Inferior parietal cortex (tissue), 1 donor: ENCODE results near the gene NEK1.

ENCODE experiments used
- DNase-seq: peaks from one replicate; pipeline ENCODE4 v3.0.0-alpha.2; 2016; ENCODE audit errors: extremely low spot score

NEK1 gene, protein sequence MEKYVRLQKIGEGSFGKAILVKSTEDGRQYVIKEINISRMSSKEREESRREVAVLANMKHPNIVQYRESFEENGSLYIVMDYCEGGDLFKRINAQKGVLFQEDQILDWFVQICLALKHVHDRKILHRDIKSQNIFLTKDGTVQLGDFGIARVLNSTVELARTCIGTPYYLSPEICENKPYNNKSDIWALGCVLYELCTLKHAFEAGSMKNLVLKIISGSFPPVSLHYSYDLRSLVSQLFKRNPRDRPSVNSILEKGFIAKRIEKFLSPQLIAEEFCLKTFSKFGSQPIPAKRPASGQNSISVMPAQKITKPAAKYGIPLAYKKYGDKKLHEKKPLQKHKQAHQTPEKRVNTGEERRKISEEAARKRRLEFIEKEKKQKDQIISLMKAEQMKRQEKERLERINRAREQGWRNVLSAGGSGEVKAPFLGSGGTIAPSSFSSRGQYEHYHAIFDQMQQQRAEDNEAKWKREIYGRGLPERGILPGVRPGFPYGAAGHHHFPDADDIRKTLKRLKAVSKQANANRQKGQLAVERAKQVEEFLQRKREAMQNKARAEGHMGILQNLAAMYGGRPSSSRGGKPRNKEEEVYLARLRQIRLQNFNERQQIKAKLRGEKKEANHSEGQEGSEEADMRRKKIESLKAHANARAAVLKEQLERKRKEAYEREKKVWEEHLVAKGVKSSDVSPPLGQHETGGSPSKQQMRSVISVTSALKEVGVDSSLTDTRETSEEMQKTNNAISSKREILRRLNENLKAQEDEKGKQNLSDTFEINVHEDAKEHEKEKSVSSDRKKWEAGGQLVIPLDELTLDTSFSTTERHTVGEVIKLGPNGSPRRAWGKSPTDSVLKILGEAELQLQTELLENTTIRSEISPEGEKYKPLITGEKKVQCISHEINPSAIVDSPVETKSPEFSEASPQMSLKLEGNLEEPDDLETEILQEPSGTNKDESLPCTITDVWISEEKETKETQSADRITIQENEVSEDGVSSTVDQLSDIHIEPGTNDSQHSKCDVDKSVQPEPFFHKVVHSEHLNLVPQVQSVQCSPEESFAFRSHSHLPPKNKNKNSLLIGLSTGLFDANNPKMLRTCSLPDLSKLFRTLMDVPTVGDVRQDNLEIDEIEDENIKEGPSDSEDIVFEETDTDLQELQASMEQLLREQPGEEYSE (N-terminal part only)

DNA sequence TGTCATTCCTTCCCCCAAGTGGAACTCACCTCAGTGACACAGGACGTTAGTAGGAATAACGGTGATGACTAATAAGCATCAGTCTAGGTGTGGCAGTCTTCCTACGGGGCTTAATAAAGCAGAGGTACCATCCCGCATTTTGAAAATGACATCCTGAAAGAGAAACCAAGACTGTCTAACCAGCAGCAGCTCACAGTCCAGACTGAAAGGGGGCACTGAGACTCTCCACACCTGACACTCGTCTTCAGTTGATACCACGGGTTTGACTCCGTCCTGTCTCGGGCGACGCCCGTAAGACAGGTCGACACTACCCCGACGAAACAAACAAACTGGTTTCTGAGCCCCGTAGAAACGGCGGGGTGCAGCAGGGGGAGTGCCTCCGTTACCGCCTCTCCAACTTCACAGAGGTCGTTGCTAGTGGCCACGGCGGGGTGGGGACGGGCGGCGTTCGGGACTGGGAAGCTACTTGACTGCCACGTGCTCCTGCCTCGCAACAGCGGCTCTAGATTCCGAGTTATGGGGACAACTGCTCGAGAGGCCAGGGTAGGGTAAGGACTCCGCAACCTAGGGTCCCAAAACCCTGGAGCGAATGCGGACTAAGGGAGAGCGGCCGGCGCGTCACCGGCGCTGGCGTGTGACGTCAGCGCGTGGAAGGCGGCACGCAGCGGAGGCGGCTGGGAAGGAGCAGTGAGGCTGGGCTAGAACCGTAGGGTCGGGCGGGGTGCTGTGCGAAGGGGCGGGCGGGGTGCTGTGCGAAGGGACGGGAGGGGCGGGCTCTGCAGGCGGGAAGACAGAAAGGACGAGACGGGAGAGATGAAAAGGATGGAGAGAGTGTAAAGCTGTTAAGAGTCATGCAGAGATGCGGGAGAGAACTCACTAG, at the start of gene NEK1:
Gene NEK1, minus strand, starts transcription at position 593 of the 880 bp plus-strand sequence. CDS start 9,953 bp downstream, outside the sequence.
- peak; percentile 89 for DNase-seq

DNA sequence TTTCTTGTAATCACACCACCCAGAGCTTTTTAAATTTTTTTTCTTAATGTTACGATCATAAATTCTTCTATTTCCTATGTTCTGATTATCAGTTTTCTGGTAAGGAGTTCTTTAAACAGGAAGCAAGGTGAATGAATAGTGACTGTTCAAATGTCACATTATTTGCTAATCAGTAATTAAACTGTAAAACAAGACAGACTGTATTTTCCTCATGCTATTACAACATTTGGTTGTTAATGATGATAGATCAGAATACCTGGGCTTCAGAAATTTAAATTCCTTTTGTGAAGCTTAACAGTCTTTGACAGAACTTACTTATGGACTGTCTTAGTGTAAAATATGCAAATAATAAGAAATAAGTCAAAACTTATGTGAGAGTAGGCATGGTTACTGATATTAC, 49.4 kb upstream of the NEK1 start:
- no peak for DNase-seq

DNA sequence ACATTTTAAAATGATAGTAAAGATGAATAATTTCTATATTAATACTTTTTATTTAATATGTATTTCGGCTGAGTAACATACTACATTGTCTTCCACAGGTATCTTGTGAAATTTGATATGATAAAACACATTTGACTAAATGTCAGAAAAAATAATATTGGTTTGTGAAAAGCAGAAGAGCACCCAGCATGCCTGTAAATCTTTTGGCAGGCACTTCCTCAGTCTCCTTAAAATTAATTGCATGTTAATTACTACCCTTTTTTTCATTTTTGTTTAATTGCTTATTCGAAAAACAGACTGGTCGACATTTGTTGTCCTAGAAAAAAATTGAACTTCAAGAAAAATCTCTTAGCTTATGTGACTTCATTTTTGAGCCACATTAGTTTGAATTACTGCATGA, 48.5 kb upstream of the NEK1 start:
- peak; percentile 25 for DNase-seq

DNA sequence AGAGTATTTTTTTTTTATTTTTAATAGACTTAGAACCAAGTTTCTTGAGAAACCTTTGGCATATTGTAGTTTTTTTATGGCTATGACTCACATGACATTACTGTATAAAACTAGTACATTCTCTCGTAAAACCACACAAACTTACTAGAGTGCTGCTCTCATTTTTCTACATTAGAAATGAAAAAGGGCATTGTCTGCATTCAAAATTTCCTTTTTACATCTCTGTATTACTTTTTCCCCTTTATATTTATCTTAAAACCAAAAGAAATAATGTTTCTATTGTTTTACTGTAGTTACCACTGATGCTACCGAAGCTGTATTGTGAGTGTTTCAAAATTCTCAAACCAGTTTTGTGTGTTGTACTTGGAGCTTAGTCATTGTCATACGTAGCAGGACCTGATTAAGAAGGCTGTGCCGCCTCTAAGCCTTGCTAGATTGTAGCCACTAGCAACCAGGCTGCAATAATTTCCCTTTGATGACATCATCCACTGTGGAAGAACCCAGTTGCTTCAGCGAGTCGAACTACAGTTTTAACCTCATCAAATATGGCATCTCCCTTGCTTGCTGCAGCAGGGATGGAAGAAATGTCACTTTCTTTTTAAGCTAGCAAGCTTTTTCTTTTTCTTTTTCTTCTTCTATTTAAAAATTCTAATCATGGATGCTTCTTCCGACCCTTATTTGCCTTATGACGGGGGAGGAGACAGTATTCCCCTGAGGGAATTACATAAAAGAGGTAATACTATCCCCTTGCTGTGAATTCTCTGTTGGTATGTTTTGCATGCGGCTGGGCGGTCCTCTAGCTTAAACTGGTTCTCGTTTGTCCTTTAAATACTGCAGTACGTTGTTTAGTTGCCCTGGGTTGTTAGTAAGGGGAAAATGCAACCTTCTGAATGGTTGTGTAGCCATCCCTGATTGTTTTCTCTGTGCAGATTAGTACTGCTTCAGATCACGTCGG, 47.6 kb upstream of the NEK1 start:
- DNase-seq = peak; percentile 93

DNA sequence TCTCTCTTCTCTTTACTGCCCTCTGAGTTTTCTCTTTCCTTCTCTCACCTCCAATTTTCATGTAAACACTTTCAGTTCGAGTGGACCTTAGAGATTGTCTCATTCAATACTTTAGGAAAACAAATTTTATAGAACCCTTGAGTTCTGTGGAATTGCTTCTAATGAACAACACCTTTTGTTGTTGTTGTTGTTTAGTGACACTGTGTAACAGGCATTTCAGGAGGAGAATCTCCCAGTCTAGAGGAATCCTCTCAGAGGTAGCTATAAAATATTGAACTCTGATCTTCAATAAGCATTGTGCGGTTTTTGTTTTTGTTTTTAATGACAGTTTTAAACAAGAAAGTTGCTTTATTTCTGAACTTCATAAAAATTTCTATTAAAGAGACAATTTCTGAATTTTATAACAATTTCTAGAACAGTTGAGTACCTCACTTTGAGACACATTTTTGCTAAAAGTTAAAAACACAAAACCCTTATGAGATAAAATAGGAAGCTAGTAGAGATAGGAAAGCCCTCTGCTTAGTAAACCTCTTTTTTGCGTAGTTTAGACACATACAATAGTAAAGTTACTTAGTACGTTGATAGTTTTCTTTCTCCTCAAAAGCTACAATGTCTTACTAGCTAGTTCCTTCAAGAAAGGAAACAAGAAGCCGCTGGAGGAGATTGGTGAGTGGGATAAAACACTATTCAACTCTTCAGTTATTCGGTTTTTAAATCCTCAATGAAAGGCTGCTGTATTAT, 46.8 kb upstream of the NEK1 start:
- DNase-seq = peak; percentile 56

DNA sequence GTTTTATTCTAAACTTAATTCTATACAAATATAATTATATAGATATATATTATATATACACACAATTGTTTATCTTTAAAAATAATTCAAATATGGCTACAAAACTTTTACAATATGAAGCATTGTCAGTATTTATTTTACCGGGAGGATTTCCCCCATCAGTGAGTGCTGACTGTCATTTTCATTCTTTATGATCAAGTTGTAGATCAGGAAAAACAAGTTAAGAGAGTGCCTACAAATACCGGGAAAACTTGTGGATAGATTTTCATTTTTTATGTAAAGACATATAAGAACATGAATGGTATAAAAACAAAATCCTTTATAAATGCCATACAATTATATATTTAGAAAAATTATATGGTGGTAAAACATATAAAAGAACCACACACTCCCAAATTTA, 45.8 kb upstream of the NEK1 start:
- DNase-seq = no peak

DNA sequence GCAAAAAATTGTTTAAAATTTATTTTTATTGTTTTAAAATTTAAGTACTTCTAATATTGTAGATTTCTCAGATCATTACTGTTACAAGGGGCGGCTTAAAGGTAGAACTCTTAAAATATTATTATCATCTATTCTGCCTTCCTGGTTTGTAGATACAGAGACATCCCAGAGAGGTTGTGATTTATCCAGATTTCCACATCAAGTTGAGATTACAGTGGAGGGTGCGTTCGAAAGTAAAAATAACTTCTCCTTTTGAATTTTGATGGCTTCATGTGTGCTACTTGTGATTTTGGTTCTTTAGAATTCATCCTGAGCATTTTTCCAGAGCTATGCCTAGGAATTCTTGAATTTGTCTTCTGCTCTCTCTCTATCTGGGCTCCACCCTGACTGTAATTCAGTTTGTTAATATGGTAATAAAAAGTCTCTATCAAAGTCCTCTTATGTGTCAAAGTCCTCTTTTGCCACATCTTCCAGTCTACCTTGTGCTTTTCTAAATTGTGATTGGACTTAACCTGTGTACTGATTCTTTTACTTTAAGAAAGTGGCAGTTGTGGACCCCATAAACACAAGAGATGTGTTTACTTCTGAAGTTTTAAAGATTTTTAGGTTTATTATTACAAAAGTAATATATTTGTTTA, 45.2 kb upstream of the NEK1 start:
- DNase-seq = no peak

DNA sequence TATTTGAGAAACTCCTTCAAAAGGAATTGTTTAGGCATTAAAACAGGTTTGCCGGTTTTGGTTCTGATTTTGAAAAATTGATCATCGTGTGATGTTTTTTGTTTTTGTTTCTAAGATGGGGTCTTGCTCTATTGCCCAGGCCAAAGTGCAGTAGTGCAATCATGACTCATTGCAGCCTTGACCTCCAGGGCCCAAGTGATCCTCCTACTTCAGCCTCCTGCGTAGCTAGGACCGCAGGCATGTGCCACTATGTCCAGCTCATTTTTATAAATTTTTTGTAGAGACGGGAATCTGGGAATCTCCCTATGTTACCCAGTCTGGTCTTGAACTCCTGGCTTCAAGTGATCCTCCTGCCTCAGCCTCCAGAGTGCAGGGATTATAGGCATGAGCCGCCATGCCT, 43.0 kb upstream of the NEK1 start:
- no peak for DNase-seq

DNA sequence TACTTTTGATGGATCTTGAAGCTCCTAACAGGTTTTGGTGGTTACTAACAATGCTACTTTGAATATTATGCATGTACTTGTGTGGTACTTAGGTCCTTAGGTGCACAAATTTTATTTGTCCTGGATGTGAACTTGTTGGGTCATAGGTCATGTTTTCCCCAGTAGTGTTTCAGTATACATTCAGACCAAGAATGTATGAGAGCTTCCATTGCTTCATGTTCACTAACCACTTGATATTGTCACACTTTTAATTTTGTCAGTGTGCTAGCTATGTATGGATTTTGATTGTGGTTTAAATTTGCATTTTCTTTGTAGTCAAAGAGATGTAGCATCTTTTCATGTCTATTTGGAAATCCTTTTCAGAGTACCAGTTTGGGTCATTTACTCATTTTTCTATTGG, 40.2 kb upstream of the NEK1 start:
- no peak for DNase-seq

DNA sequence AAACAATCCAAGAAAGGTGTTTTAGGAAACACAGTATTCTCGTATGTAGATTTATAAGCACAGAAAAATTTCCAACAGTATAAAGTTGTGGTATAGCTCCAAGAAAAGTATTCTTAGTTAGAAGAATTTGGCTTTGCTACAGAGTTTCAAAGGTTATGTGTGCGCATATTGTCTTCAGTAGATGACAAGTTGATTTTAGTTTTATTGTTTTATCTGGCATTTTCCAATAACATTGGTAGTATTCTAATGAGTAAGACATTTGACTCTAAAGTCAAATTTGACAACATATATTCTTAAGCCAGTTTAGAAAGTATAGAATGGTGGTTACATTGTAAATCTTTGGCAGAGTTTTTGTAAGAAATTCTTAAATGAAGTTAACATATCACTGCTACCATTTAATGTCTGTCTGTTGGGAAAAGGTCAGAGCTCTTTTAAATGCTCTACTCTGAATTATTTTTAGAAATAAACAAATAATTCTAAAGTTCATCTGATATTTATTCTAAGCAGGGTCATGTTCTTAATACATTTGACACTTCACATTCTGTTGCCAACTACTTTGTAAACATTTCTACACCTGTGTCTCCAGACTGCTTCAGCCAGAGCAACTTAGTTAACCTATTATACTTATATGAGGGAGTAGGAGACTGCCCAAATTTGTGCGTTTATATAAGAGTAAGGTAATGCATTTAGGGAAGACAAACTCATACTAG, 38.0 kb upstream of the NEK1 start:
- DNase-seq = no peak

DNA sequence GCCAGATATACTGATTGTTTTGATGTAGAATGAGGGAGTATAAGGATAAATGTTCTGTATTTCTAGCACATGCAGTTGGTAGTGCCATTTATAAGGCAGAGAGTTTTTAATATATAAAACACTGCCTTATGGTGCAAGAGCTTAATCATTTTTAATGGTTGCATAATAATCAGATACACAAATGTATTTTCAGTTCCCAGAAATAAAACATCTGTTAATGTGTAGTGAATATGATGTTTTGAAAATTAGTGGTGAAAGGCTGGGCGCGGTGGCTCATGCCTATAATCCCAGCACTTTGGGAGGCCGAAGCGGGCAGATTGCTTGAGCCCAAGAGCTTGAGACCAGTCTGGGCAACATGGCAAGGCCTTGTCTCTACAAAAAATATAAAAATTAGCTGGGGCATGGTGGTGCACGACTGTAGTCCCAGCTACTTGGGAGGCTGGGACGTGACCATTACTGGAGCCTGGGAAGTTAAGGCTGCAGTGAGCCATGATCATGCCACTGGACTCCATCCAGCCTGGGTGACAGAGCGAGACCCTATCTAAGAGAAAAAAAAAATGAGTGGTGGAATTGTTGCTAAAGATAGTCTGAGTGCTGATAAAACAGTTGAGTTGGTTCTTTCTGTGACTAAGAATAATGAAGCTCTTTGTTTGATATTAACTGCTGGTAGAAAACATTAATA, 37.3 kb upstream of the NEK1 start:
- DNase-seq = no peak

DNA sequence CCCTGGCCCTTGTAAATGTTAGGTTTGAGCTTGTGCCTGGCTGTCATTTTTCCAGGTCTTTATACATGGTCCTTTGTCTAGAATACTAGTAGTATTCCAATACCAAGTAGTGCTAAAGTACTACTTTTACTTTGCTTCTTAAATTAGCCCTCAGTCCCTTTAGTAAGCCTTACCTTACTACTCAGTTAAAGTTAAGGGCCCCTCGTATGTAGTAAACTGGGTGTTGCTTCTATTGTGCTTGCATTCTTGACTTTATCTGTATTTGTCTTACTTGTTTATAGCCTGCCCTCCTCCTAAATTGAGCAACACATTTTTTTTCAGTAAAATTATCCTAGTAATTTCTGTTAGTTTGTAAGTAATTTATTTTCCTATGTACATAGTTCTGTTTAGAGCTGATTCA, 33.2 kb upstream of the NEK1 start:
- DNase-seq = no peak

DNA sequence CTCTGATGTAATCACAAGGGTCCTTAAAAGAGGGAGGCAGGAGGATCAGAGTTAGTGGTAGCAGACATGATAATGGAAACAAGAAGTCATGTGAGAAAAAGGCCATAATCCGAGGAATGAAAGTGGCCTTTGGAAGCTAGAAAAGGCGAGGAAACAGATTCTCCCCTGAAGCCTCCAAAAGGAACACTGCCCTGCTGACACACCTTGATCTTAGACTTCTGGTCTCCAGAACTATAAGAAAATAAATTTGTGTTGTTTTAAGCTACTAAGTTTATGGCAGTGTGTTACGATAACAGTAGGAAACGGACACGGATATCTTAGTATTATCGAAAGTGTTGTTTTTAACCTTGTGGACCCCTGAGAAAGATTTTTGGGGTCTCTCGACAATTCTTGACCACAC, 32.4 kb upstream of the NEK1 start:
- no peak for DNase-seq

DNA sequence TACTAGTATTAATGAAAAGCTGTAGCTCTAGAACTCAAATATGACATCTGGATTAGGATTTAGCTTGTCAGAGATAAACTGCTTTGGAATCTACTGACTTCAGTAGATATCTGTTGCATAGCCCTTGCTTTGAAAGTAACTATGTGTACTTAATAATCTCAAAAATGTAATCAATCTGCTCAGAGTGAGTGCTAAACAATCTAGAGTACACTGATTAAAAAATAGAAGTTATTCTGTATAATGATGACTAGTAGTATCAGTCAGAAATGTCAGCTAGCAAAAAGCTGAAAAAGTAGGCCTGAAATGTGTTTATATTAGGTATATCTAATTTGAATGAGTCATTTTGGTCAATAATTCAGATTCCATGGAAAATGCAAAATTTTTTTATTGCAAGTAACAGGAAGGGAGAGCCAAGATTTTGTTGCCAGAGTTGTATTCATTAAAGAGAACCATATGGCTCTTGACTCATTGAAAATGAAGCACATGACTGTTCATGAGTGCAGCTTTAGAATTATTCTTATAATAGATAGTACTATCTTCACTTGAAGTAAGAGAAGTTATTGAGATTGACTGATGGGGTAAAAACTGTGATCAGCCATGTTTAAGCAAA, 28.0 kb upstream of the NEK1 start:
- DNase-seq = no peak

DNA sequence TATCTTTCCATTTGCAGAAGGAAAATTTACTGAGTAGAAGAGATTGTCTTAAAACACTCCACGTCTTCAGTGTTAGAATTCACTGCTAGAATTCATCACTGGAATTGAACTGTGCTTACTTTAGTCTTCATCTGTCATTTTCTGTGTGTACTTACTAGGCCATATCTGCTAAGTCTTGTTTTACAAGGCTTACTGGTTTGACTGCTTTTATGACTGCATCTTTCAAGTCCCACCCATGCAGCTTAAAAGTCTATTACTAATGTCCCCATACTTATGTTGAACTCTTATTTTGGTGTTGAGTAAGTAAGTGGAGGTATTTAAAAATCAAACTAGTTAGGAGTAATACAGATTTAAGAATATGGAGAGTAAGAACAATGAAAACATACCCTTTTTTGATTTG, 22.6 kb upstream of the NEK1 start:
- DNase-seq = no peak

DNA sequence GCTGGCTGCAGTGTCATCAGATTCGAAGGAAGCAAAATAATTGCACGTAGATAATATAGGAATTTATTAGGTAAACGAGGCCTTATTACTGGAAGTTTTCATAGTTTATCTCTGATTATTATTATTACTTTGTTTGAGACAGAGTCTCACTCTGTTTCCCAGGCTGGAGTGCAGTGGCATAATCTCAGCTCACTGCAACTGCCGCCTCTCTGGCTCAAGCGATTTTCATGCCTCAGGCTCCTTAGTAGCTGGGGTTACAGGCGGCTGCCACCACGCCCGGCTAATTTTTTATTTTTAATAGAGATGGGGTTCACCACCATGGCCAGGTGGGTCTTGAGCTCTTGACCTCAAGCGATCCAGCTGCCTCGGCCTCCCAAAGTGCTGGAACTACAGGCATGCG, 20.5 kb upstream of the NEK1 start:
- no peak for DNase-seq

DNA sequence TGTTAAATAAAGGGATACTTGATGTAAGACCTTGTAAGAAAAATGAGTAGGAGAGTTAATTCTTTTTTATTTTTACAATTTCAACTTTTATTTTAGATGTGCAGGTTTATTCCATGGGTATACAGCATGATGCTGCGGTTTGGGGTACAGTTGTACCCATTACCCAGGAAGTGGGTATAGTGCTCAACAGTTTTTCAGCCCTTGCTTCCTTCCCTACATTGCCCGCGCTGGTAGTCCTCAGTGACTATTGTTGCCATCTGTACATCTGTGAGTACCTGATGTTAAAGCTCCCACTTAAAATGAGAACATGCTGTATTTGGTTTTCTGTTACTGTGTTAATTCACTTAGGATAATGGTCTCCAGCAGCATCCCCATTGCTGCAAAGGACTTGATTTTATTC, 17.7 kb upstream of the NEK1 start:
- no peak for DNase-seq
